ENCODE measurements around the gene CCR4.
"Not testable (repeated sequence)": the region's sequence is repeated elsewhere in the genome, so short reads cannot be mapped to it uniquely, and the experiment has no call there.

The CCR4 gene

DNA sequence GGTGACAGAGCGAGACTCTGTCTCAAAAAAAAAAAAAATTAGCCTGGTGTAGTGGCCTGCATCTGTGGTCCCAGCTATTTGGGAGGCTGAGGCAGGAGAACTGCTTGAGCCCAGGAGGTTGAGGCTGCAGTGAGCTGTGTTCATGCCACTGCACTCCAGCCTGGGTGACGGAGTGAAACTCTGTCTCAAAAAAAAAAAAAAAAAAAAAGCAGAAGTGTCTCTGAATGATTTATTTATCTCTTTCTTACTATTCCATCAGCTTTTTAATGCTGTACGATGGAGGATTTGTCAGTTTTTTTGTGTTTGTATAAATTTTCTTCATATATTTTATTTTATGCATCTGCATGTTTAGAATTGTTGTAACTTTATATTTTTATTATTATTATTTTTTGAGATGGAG lies 33.5 kb downstream of the CCR4 start:
- DNase-seq, result not testable (repeated sequence)

DNA sequence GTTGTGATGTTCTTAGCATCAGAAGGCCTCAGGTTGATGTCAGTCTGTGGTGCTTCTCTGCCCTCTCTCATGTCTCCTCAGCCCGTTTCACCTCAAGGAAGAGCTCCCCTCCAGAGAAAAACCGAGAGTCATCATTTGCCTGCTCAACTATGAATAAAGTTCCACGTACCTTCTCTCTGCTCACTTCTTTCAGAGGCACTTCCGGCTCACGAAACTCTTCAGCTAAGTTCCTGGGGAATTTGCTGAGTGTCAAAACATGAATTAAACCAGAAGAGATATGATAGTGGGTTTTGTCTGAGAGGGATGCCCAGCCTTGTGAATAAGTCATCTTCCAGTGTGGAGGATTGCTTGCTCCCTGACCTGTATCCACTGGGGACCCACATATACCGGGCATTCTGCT lies 37.7 kb downstream of the CCR4 start:
- no peak for DNase-seq

DNA sequence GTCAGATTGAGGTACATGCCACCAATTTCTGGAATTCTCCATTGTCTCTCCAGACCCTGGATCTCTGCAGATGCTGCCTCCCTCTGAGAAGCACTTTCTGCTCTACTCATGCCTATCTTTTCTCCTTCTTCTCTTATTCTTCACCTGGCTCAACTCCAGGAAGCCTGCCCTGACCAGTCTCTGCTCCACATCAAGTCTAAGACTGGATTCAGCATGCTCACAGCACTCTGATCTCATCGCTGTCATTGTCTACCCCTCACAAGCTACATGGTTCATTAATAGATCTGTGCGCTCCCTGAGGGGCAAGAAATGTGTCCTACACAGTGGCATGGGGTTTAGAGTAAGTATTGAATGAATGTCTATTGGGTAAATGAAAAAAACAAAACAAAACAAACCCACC lies 38.7 kb downstream of the CCR4 start:
- DNase-seq, result no peak

DNA sequence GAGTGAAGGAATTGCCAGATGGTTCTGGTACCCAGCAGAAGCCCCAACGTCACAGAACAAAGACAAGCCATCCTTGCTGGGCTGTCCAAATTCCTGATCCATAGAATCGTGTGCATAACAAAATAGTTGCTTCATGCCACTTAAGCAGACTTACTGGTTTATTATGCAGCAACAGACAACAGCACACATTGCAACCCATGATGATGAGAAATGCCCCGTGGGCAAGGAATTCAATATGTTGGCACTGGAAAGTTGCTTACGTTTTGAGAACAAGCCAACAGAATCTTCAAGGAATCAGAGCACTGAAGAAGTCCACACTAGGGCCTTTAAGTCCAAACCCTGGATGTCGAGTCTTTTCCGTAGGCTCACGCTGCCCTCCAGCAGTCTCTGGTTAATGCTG lies 40.3 kb downstream of the CCR4 start:
- DNase-seq, result no peak

DNA sequence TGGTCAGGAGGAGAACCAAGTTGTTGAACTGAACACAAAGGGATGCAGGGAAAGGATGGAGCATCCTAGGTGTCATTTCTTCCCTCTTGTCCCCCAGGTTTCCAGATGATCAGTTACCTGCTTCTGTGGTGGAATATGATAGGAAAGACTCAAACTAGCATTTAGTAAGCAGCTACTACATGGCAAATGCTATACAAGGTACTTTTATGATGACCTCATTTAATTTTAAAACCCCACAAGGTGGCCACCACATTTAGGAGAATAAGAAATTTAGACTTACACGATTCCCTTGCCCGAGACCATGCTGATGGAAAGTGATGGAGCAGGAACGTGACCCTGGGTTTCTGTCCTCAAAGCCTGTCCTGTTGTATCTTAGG lies 40.9 kb downstream of the CCR4 start:
- no peak for DNase-seq

DNA sequence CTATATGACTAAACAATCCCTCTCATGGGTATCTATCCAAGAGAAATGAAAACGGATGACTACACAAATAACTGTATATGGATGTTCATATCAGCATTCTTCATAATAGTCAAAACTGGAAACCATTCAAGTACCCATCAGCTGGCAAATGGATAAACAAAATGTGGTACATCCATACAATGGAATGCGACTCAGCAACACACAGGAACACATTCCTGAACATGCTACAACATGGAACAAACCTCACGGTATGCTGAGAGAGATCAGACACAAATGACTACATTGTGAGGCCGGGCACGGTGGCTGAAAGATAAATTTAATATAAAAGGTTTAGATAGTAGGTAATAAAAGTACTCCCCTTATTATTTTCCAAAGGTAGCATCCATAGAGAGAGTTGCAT lies 42.6 kb downstream of the CCR4 start:
- DNase-seq, result no peak

DNA sequence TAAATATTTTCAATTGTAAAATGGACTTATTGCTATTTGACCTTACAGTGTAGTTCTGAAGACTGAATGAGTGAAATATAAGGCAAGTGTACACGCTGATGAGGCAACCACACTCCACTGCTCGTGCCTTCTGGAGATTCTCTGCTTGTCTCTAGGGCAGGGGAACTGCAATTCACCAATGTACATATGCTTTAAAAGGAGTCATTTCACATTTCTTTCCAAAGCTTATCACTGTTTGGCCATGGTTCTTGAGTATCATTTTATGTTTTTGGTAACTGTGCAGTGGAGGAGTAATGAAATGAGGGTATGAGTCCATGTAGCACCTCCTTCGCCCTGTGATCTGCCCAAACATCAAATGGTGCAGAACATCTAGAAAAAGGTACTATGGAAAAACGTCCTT lies 43.7 kb downstream of the CCR4 start:
- DNase-seq, result no peak

DNA sequence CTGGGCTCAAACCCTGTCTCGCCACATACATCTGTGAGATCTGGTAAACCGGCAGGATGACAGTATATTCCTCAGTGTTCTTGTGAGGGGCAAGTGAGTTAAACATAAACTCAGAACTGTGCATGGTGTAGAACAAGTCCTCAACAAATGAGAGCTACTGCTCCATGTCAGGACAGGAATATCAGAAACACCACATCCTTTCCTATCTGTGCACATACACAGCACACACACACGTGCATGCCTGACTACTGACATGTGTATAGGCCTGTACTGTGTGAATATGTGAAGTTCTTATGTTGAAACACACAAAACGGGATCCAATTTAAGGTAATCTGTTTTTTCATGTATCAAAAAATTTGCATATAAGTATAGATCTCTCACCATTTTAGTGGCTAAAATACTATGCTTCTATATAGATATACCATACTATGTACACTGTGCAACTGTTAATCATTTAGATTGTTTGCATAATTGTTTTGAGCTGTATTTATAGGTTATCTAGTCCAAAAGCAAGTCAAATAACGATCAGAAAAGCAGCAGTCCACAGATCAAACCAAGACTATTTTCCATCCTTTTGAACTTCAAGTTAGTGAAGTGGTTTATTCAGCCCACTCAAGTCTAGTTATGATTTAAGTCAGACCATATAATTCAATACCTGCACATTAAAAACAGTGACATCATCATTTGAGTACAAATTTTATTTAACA lies 44.8 kb downstream of the CCR4 start:
- no peak for DNase-seq

DNA sequence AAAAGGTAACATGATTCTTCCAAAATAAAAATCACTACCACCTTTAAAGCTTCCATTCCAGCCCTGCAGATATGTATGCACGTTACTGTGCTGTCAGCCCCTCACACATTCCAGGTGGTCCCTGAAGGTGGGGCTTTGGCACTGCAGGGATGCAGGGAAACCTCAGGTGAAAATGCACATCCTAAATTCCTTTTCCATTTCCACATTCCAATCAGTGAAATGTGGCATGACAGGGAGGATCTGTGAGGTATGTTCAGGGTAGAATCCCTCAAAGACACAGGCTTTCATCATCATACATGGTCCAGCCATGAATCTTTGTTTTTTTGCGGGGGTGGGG lies 45.3 kb downstream of the CCR4 start:
- DNase-seq, result no peak

DNA sequence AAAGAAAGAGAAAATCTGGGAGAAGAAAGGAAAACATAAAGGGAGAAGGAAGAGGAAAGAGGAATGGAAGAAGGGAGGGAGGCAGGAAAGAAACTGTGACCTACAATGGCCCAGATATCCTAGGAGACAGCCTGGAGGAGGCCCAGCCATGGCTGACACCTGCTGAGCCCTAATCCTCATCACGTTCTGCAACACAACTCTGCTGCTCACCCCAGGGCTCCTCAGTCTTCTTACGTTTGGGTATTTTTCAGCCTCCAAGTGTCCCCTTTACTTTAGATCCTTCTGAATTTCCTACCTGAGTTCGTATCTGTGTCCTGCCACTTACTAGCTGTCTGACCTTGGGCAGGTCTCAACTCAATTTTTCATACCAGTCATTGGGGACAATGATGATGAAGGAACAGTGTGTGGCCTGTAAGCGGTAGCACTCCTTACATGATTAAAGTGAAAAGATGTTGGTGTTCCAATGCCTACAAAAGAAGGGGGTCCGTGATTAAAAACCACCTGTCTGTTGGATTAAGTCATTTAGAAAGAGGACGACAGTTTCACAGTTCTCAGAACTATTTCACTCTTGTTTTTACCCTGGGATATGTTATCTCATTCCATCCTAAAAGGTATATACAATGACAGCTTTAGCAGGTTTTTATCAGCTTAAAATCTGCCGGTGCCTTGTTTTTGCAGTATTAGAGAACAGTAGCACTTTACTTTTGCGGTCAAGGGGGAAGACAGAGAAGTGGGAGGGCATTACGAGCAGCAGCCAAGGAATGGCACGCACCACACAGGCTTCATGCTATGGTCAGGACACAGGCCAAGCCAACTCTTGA lies 47.4 kb downstream of the CCR4 start:
- no peak for DNase-seq

DNA sequence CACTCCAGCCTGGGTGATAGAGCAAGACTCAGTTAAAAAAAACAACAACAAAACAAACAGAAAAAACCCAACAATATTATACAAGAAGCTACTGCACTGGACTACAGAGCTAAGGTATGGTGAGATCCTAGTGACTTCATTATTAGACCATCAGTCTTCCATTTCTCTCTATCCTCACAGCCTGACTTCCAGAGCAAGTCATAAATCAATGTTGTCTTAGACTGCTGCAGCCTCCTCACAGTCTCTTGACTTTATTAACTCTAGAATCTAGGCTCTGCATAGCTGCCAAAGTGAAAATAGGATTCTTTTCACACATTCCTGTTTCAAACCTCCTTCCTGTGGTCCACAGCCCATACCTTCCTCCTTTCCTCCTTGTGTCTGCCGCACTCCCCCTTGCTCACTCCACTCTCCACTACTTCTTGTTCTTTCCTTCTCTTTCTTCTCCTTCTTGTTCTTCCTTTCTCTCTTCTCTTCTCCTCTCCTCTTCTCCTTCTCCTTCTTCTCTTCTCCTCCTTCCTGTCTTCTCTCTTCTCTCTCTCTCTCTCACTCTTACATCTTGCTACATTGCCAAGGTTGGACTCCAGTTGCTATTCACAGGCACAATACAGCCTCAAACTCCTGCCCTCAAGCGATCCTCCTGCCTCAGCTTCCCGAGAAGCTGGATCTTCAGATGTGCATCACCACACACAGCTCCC lies 49.4 kb downstream of the CCR4 start:
- no peak for DNase-seq

DNA sequence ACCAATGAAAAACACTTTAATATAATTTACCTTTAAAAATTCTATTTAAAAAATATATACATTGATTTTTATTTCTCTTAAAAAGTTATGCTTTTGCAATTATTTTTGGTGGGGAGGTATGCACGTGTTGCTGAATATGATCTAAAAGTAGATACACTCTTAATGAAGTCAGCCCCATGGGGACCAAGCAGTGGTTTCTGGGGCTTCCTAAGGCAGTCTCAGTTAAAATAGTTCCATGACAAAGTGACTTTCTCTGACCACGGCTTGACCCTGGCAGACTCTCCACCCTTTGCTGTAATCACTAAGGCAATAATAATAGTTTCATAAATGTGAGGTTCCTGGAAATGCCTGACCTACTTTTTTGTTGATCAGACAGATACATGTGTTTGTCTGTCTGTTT lies 50.4 kb downstream of the CCR4 start:
- DNase-seq, result no peak

DNA sequence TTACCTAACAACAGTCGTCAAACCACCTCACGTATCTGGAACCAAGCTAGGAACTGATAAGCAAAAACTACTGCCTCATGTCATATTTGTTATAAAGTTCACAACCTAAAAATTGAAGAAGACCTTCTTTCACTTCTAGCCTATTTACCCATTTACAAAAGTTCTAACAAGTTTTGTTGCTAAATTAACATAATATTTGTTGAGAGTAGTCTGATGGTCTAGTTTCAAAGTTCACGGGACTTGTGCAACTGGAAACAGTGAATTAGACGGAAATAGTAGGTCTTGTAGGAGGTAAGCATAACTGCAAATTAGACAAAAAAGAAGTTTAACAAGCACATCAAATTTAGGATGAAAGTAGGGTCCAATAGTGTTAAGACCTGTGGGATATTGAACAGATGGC lies 51.9 kb downstream of the CCR4 start:
- DNase-seq, result no peak

DNA sequence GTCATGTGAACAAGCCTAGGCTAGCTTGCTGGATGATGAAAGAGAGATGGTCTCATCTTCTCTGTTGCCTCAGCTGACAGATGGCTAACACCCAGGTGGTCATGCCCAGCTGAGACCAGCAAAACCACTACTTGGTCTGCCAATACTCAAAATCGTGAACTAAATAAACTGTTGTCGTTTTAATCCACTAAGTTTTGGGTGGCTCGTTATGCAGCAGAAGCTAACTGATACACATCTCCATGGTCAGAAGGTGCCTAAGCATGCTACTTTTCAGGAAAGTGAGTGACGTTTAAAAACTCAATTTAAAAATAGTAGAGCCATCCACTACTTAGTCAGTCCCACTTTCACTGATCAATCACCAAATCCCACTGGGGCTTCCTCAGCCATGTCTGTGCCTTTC lies 52.8 kb downstream of the CCR4 start:
- DNase-seq, result no peak

DNA sequence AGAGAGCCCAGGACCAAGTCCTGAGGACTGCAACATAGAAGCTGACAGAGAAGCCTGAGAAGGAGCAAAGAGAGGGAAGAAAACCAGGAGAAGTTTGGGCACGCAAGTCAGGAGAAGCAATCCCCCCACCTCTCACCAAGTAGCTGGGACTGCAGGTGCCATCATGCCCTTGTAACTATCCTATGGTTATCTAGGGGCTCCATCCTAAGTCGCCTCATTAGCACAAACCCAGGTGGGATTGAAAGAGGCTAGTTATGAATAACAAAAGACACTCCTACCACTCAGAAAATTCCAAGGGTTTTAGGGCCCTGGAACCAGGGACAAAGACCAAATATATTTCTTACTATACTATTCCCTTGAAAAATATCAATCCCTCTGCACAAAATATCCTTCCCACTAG lies 53.5 kb downstream of the CCR4 start:
- no peak for DNase-seq
